Astrocyte (in vitro differentiated cells and primary cell): ENCODE measurements around the gene ITGBL1. TPM values are rescaled to one million over a fixed set of nuclear protein-coding genes. Genes with fewer than 3 reads are reported as not detected.

ENCODE experiments used
- DNase-seq: peaks from one replicate; pipeline ENCODE4 v3.0.0-alpha.2; 2010; ENCODE audit warnings: low read depth
- FAIRE-seq: peaks from 2 replicates; lab custom pipeline; 2011; peaks lifted over from hg19 to GRCh38; lab: Jason Lieb, UNC
- H2AFZ ChIP-seq: 2 replicates; pipeline ENCODE4 v1.6.0; 2012; ENCODE audit warnings: low read depth, low read length, inconsistent platforms
- H3K27ac ChIP-seq: 2 replicates; pipeline ENCODE4 v1.5.1; 2011; ENCODE audit warnings: low read depth, low read length, inconsistent platforms
- H3K27me3 ChIP-seq: 2 replicates; pipeline ENCODE4 v1.6.0; 2011; ENCODE audit warnings: low read length, inconsistent platforms; ENCODE audit not compliant: insufficient read depth
- H3K36me3 ChIP-seq: 2 replicates; pipeline ENCODE4 v1.5.1; 2011; ENCODE audit warnings: low read length, inconsistent platforms; ENCODE audit not compliant: insufficient read depth
- H3K4me1 ChIP-seq: 2 replicates; pipeline ENCODE4 v1.5.1; 2011; ENCODE audit warnings: low read length, inconsistent platforms; ENCODE audit not compliant: insufficient read depth
- H3K4me2 ChIP-seq: 2 replicates; pipeline ENCODE4 v1.6.0; 2012; ENCODE audit warnings: low read length, inconsistent platforms
- H3K4me3 ChIP-seq: 2 replicates; pipeline ENCODE4 v1.5.1; 2011; ENCODE audit warnings: low read depth, mild to moderate bottlenecking, low read length, inconsistent platforms; ENCODE audit not compliant: insufficient read depth
- H3K79me2 ChIP-seq: 2 replicates; pipeline ENCODE4 v1.6.0; 2012; ENCODE audit warnings: mild to moderate bottlenecking, low read length, inconsistent platforms; ENCODE audit not compliant: insufficient read depth
- H3K9ac ChIP-seq: 2 replicates; pipeline ENCODE4 v1.6.0; 2012; ENCODE audit warnings: mild to moderate bottlenecking, low read length, inconsistent platforms
- H3K9me3 ChIP-seq: 2 replicates; pipeline ENCODE4 v1.5.1; 2012; ENCODE audit warnings: low read depth, mild to moderate bottlenecking, low read length, inconsistent platforms; ENCODE audit not compliant: insufficient read depth
- H4K20me1 ChIP-seq: 2 replicates; pipeline ENCODE4 v1.6.0; 2012; ENCODE audit warnings: low read length, inconsistent platforms; ENCODE audit not compliant: insufficient read depth
- H3K27ac Mint-ChIP-seq: one replicate; pipeline ENCODE4 v1.8.0; 2021; ENCODE audit warnings: mild to moderate bottlenecking, mixed read lengths; ENCODE audit not compliant: unreplicated experiment
- H3K27me3 Mint-ChIP-seq: one replicate; pipeline ENCODE4 v1.8.0; 2021; ENCODE audit warnings: low read depth, mixed read lengths; ENCODE audit not compliant: unreplicated experiment
- H3K36me3 Mint-ChIP-seq: one replicate; pipeline ENCODE4 v1.8.0; 2021; ENCODE audit warnings: low read depth, mixed read lengths; ENCODE audit not compliant: unreplicated experiment
- H3K4me1 Mint-ChIP-seq: one replicate; pipeline ENCODE4 v1.8.0; 2021; ENCODE audit warnings: low read depth, mixed read lengths; ENCODE audit not compliant: unreplicated experiment
- H3K4me3 Mint-ChIP-seq: one replicate; pipeline ENCODE4 v1.8.0; 2021; ENCODE audit warnings: mild to moderate bottlenecking, moderate library complexity, mixed read lengths; ENCODE audit not compliant: unreplicated experiment
- H3K9me3 Mint-ChIP-seq: one replicate; pipeline ENCODE4 v1.8.0; 2021; ENCODE audit warnings: mild to moderate bottlenecking, mixed read lengths; ENCODE audit not compliant: unreplicated experiment
- CTCF ChIP-seq: IDR thresholded peaks from 2 replicates; pipeline ENCODE4 v1.5.1; 2011; ENCODE audit warnings: low read depth, mild to moderate bottlenecking, inconsistent platforms, low read length, moderate library complexity; ENCODE audit not compliant: insufficient read depth
- EZH2 ChIP-seq: IDR thresholded peaks from 2 replicates; pipeline ENCODE4 v1.6.1; 2012; ENCODE audit warnings: mild to moderate bottlenecking, low read length, inconsistent platforms; ENCODE audit not compliant: insufficient read depth
- total RNA-seq: library from RNA; stranded (reverse); gene quantifications from 2 replicates; pipeline ENCODE4 v1.2.1, GENCODE V29; 2021

ITGBL1 gene
- total RNA-seq, 1 donor from 2014 or later = 0.14 TPM

GRCh38 chr13:101660711-101661110, 208.2 kb downstream of the ITGBL1 start:
- Histone ChIP-seq H2AFZ (no peak overlapping the region), H3K4me3 (no peak overlapping the region), H3K27me3 (no peaks in the 10 kb centered on the region), H3K9ac (no peak overlapping the region), H3K4me1 (no peaks in the 10 kb centered on the region), H3K4me2 (no peak overlapping the region), H4K20me1 (no peaks in the 10 kb centered on the region), H3K9me3 (no peaks in the 10 kb centered on the region), H3K79me2 (no peaks in the 10 kb centered on the region), H3K27ac (no peak overlapping the region), H3K36me3 (no peaks in the 10 kb centered on the region)
- H3K4me3 Mint-ChIP-seq = no peak overlapping the region
- no peaks in the 10 kb centered on the region for H3K27me3 Mint-ChIP-seq
- H3K36me3 Mint-ChIP-seq = no peaks in the 10 kb centered on the region
- no peak overlapping the region for H3K27ac Mint-ChIP-seq
- TF ChIP-seq EZH2 = no peak
- no peak for TF ChIP-seq CTCF
- FAIRE-seq (no peak), DNase-seq (no peak)
- H3K9me3 Mint-ChIP-seq = no peaks in the 10 kb centered on the region
- H3K4me1 Mint-ChIP-seq = no peaks in the 10 kb centered on the region

DNA sequence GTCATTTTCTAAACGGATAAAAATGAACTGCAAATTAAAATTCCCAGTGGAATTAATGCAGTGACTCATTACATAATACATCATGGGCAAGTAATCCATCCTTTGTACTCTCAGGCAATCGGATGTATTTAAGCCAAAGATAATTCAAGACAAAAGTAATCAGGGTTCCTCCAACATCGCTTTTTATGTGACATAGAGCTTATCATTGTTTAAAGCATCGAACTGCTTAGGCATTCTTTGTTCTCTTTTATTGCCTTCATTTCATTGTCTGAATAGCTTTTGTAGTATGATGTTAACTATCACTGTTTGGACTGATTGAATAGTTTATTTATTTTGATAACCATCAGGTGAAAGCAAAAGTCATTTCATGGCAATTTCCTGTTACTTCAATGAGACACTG, 209.4 kb downstream of the ITGBL1 start:
- no peaks in the 10 kb centered on the region for H3K9me3 Mint-ChIP-seq
- H3K4me1 Mint-ChIP-seq = no peaks in the 10 kb centered on the region
- no peaks in the 10 kb centered on the region for H3K27me3 Mint-ChIP-seq
- no peak overlapping the region for H3K27ac Mint-ChIP-seq
- H3K79me2 ChIP-seq = no peaks in the 10 kb centered on the region
- H3K36me3 Mint-ChIP-seq = no peaks in the 10 kb centered on the region
- peak; percentile 21 for DNase-seq
- no peaks in the 10 kb centered on the region for H3K4me1 ChIP-seq
- H4K20me1 ChIP-seq = no peaks in the 10 kb centered on the region
- peak; percentile 29 for FAIRE-seq
- H3K4me3 Mint-ChIP-seq = no peak overlapping the region
- no peak overlapping the region for H3K9ac ChIP-seq
- H2AFZ ChIP-seq = no peak overlapping the region
- no peak for TF ChIP-seq CTCF
- no peak for TF ChIP-seq EZH2
- no peak overlapping the region for H3K27ac ChIP-seq
- no peak overlapping the region for H3K4me2 ChIP-seq
- H3K36me3 ChIP-seq = no peaks in the 10 kb centered on the region
- H3K27me3 ChIP-seq = no peaks in the 10 kb centered on the region
- no peak overlapping the region for H3K4me3 ChIP-seq
- H3K9me3 ChIP-seq = no peaks in the 10 kb centered on the region

GRCh38 chr13:101673360-101674105, 221.1 kb downstream of the ITGBL1 start:
- Histone ChIP-seq H3K27me3 (no peaks in the 10 kb centered on the region), H3K27ac (no peak overlapping the region), H3K36me3 (no peaks in the 10 kb centered on the region), H3K79me2 (no peaks in the 10 kb centered on the region), H4K20me1 (no peaks in the 10 kb centered on the region), H3K4me2 (no peak overlapping the region), H2AFZ (no peak overlapping the region), H3K4me1 (no peaks in the 10 kb centered on the region), H3K4me3 (no peak overlapping the region), H3K9me3 (no peaks in the 10 kb centered on the region), H3K9ac (no peak overlapping the region)
- DNase-seq (no peak), FAIRE-seq (peak; percentile 13)
- TF ChIP-seq EZH2 (no peak), CTCF (no peak)
- H3K27ac Mint-ChIP-seq = no peak overlapping the region
- no peaks in the 10 kb centered on the region for H3K36me3 Mint-ChIP-seq
- H3K27me3 Mint-ChIP-seq = no peaks in the 10 kb centered on the region
- no peaks in the 10 kb centered on the region for H3K4me1 Mint-ChIP-seq
- no peaks in the 10 kb centered on the region for H3K9me3 Mint-ChIP-seq
- no peak overlapping the region for H3K4me3 Mint-ChIP-seq
